Nephron (organoid): ENCODE measurements around the gene CPLX4.

Source experiments
- H3K27ac Mint-ChIP-seq, 3 experiments: 2 replicates each; pipeline ENCODE4 v1.8.0; 2020; ENCODE audit warnings: mixed read lengths in 3 of 3, mild to moderate bottlenecking in 2 of 3, moderate library complexity in 1 of 3
- H3K27me3 Mint-ChIP-seq: 2 replicates; pipeline ENCODE4 v1.8.0; 2021; ENCODE audit warnings: low read depth, mild to moderate bottlenecking, moderate library complexity, mixed read lengths
- H3K36me3 Mint-ChIP-seq: 2 replicates; pipeline ENCODE4 v1.8.0; 2020; ENCODE audit warnings: low read depth, mixed read lengths
- H3K4me1 Mint-ChIP-seq: 2 replicates; pipeline ENCODE4 v1.8.0; 2020; ENCODE audit warnings: mixed read lengths
- H3K4me3 Mint-ChIP-seq, 3 experiments: 2 replicates each; pipeline ENCODE4 v1.8.0; 2020; ENCODE audit warnings: mild to moderate bottlenecking in 3 of 3, mixed read lengths in 3 of 3, moderate library complexity in 2 of 3
- H3K9me3 Mint-ChIP-seq: 2 replicates; pipeline ENCODE4 v1.8.0; 2020; ENCODE audit warnings: mixed read lengths
- TF ChIP-seq, protein P1 (sequence below), 3 experiments: fragments of 200-600 bp; sonication (generic); IDR thresholded peaks; one replicate each; pipeline ENCODE4 v1.5.0; 2021; ENCODE audit warnings: antibody characterized with exemption in 3 of 3; ENCODE audit not compliant: unreplicated experiment in 3 of 3

Gene CPLX4

DNA sequence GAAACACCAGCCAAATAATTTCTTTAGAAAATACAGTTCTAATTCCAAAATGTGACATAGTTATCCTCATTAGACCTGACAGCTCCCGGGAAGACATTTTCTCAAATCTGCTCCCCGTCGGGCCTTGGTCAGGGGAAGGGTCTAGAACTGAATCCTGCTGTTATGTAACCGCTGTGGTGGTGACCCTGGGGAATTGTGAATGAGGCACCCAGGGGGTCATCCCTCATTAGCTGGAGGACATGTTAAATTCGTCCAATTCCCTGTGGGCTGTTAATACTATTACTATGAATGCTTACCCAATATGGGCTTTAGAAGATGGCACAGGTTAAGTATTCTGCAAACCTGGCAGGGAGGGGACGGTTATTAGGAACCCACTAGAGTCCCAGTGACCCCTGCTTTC, 11.8 kb downstream of the CPLX4 start:
- Mint-ChIP-seq H3K9me3 (no peaks in the 10 kb centered on the region), H3K4me1 (no peaks in the 10 kb centered on the region), H3K27ac (no peak overlapping the region)

DNA sequence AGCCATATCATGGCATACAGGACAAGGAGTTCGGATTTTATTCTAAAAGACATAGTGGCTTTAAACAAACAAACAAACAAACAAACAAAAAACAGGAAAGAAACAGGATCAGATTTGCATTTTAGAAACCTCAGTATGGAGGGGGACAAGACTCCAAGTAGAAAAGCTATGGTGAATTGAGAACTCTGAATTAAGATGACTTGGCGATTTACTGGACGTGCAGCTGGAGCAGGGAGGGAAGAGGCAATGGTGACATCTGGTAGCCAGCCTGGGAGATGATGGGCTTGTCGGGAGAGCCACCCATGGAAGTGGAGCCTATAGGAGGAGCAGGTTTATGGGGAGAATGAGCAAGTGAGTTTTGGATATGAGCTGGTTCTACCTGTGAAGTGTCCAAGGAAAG, 13.2 kb downstream of the CPLX4 start:
- Mint-ChIP-seq H3K4me3 (no peak overlapping the region), H3K36me3 (no peaks in the 10 kb centered on the region), H3K27me3 (peaks cover 59% of the 10 kb centered on the region), H3K27ac (no peak overlapping the region), H3K4me1 (no peaks in the 10 kb centered on the region), H3K9me3 (no peaks in the 10 kb centered on the region)
- TF ChIP-seq, protein P1, sequence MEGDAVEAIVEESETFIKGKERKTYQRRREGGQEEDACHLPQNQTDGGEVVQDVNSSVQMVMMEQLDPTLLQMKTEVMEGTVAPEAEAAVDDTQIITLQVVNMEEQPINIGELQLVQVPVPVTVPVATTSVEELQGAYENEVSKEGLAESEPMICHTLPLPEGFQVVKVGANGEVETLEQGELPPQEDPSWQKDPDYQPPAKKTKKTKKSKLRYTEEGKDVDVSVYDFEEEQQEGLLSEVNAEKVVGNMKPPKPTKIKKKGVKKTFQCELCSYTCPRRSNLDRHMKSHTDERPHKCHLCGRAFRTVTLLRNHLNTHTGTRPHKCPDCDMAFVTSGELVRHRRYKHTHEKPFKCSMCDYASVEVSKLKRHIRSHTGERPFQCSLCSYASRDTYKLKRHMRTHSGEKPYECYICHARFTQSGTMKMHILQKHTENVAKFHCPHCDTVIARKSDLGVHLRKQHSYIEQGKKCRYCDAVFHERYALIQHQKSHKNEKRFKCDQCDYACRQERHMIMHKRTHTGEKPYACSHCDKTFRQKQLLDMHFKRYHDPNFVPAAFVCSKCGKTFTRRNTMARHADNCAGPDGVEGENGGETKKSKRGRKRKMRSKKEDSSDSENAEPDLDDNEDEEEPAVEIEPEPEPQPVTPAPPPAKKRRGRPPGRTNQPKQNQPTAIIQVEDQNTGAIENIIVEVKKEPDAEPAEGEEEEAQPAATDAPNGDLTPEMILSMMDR (IDR thresholded peaks at IDR 0.05; ENCODE audit: unreplicated experiment in 3 of 3), result no peak

More for the DNA sequence above, 11.8 kb downstream of the CPLX4 start:
- Mint-ChIP-seq H3K27me3 (peaks cover 71% of the 10 kb centered on the region), H3K4me3 (no peak overlapping the region), H3K36me3 (no peaks in the 10 kb centered on the region)
- TF ChIP-seq, protein P1 (IDR thresholded peaks at IDR 0.05; ENCODE audit: unreplicated experiment in 3 of 3), result no peak

DNA sequence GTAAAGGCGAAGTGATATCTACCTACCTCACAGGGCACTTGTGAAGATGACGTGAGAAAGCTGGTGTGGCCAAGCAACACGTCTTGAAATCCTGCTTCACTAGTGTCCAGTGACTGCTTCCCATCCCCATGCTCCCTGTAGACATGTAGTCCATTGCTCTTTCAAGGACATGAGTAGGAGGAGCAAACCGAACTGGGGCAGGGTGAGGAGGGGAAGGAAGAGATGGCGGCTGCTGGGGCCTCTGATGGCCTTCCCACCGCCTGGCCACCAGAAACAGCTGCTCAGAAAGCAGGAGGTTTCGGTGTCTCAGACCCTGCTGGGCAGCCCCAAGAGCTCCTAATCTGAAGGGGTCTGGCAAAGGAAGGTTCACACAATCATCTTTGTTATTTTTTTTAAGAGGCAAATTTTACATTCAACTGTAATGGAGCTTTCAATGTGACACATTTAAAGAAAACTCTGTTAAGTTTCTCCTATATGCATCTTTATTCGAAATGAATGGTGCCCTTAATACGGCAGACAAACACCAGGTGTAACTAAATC, 14.7 kb downstream of the CPLX4 start:
- H3K9me3 Mint-ChIP-seq, result no peaks in the 10 kb centered on the region
- H3K4me3 Mint-ChIP-seq, result no peak overlapping the region
- no peak overlapping the region for H3K27ac Mint-ChIP-seq
- peaks cover 49% of the 10 kb centered on the region for H3K27me3 Mint-ChIP-seq
- TF ChIP-seq, protein P1 (IDR thresholded peaks at IDR 0.05; ENCODE audit: unreplicated experiment in 3 of 3), result no peak
- no peaks in the 10 kb centered on the region for H3K36me3 Mint-ChIP-seq
- no peaks in the 10 kb centered on the region for H3K4me1 Mint-ChIP-seq

DNA sequence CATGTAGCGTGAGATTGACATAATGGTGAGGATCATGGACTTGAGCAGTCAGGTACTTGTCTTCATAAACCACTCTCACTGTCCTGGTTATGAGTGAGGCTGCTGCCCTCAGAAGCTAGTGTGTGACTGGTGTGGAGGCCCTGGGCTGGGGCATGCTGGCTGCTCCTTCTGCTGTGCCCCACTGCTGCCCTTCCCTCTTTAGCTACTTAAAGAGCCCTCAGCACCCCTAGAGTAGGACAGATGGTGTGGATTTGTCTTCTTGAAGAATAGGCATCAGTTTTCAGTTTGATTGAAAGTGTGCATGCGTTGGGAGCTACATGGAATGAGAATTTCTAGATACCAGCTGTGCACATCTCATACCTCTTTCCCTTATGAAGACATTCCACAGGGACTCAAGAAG, 15.4 kb downstream of the CPLX4 start:
- H3K4me3 Mint-ChIP-seq, result no peak overlapping the region
- TF ChIP-seq, protein P1 (IDR thresholded peaks at IDR 0.05; ENCODE audit: unreplicated experiment in 3 of 3), result no peak
- no peaks in the 10 kb centered on the region for H3K9me3 Mint-ChIP-seq
- H3K36me3 Mint-ChIP-seq, result no peaks in the 10 kb centered on the region
- H3K27me3 Mint-ChIP-seq, result peaks cover 46% of the 10 kb centered on the region
- H3K4me1 Mint-ChIP-seq, result no peaks in the 10 kb centered on the region
- H3K27ac Mint-ChIP-seq, result no peak overlapping the region

DNA sequence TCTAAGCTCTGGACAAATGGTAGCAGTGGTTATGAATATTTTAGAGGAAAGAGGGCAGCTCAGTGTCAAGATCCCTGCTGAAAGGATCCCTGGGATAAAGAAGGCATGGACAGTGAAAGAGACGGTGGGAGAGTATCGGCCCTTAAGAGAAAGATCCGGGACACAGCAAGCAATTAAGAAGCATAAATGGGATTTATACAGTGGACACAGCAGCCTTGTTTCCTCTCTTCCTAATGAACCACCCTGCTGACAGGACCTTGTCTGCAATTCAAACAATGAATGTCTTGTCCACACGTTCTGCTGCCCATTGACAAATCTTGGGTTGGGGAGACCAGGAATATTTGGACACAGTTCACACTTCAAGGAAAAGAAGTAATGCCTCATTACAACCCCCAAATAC, 16.5 kb downstream of the CPLX4 start:
- Mint-ChIP-seq H3K4me1 (no peaks in the 10 kb centered on the region), H3K9me3 (no peaks in the 10 kb centered on the region), H3K4me3 (no peak overlapping the region)

More for the DNA sequence above, 16.5 kb downstream of the CPLX4 start:
- Mint-ChIP-seq H3K36me3 (no peaks in the 10 kb centered on the region), H3K27me3 (peaks cover 44% of the 10 kb centered on the region), H3K27ac (no peak overlapping the region)
- TF ChIP-seq, protein P1 (IDR thresholded peaks at IDR 0.05; ENCODE audit: unreplicated experiment in 3 of 3), result no peak
